Motor neuron (in vitro differentiated cells): Measurements from ENCODE around the gene OR51F2. TPM values are rescaled to one million over a fixed set of nuclear protein-coding genes. Genes with fewer than 3 reads are reported as not detected.
"Not testable (repeated sequence)": the region's sequence is repeated elsewhere in the genome, so short reads cannot be mapped to it uniquely, and the experiment has no call there.

Experiments used
- ATAC-seq, 8 experiments: fragments of 200-7000 bp; cut with Tn5 transposase; replicated peaks in 6 of 8; 2 replicates each; pipeline ENCODE4 v1.8.0; 2021; ENCODE audit warnings: mild to moderate bottlenecking in 8 of 8, moderate library complexity in 8 of 8
- H3K27ac ChIP-seq, 2 donors: fragments of 250-450 bp; sonication (Bioruptor Pico); 2 replicates each; pipeline ENCODE4 v1.9.0; 2021; ENCODE audit warnings: antibody characterized with exemption in 2 of 2, mild to moderate bottlenecking in 2 of 2, moderate library complexity in 1 of 2
- H3K4me1 ChIP-seq, 2 donors: fragments of 250-450 bp; sonication (Bioruptor Pico); replicated peaks in 1 of 2; 2 replicates each; pipeline ENCODE4 v1.6.1; 2021; ENCODE audit warnings: antibody characterized with exemption in 2 of 2, mild to moderate bottlenecking in 2 of 2, moderate library complexity in 1 of 2
- H3K4me3 ChIP-seq, 5 donors: fragments of 250-450 bp; sonication (Bioruptor Pico); 2 replicates each; pipeline ENCODE4 v1.9.0; 2021; ENCODE audit warnings: antibody characterized with exemption in 5 of 5, mild to moderate bottlenecking in 5 of 5, moderate library complexity in 4 of 5
- WGBS, 10 experiments: fragments of 450-650 bp; shearing (Covaris generic); methylation state at CpG; one replicate each; pipeline ENCODE4 v1.0.0; 2022; 5-methylcytosine and 5-hydroxymethylcytosine counted together
- in situ Hi-C, 9 experiments: fragments of 400-800 bp; cut with MboI; loops; one replicate each; pipeline ENCODE4 v1.15.0; 2021; ENCODE audit warnings: low sequenced_read_pairs in 9 of 9, low pct_unique_long_range_greater_than_20kb in 2 of 9; ENCODE audit not compliant: unreplicated experiment in 9 of 9
- total RNA-seq, 8 experiments: library from RNA; unstranded; fragments of 300-600 nt; gene quantifications; 2 replicates each; pipeline versions ENCODE4 v1.2.3 to v1.2.4, GENCODE V29; 2022

The OR51F2 gene, protein sequence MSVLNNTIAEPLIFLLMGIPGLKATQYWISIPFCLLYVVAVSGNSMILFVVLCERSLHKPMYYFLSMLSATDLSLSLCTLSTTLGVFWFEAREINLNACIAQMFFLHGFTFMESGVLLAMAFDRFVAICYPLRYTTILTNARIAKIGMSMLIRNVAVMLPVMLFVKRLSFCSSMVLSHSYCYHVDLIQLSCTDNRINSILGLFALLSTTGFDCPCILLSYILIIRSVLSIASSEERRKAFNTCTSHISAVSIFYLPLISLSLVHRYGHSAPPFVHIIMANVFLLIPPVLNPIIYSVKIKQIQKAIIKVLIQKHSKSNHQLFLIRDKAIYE
- total RNA-seq = 1 to 10 TPM in 3 of 8 experiments, under 1 TPM in 2, not detected in 3; 0.21 to 2.2 (median 1.2) TPM

DNA sequence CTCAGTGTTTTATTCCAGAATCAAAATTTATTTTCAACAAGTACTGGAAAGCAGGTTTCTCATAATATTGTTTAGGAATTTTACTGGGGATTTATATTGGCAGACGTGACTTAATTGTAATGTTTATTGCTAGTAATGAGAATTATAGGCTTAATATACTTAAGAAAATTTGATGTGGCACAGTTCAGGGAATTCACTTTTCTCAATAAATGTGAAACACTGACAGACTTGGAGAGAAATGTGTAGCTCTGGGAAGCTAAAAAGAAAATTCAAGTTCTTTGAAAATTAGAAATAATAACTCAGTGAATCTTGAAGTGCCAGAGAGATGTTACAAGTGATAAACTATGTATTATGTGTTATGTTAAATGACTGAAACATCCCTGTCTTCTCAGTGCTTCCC is at the start of gene OR51F2:
Gene OR51F2, plus strand, starts transcription at position 301 of the 400 bp plus-strand sequence. CDS start 101 bp downstream, outside the sequence.
- Histone ChIP-seq H3K27ac (no peak within 1 kb of the TSS), H3K4me1 (no peaks in the 10 kb centered on the region), H3K4me3 (no peak within 1 kb of the TSS)
- ATAC-seq = no peak
- in situ Hi-C loops = loop anchor here in 3 of 9 experiments (5.0 to 25.0 kb wide), 3 partner anchors 109 to 186 kb away; partner anchors contain the start of genes OR51D1 (in 3 of the 3) and MMP26 (in 1 of the 3)
- WGBS, 10 experiments = 33 to 100% (median 83%) methylated on average over 1 of the region's 1 CpG; no CpG with 5 or more reads in 3 of the 10 experiments

DNA sequence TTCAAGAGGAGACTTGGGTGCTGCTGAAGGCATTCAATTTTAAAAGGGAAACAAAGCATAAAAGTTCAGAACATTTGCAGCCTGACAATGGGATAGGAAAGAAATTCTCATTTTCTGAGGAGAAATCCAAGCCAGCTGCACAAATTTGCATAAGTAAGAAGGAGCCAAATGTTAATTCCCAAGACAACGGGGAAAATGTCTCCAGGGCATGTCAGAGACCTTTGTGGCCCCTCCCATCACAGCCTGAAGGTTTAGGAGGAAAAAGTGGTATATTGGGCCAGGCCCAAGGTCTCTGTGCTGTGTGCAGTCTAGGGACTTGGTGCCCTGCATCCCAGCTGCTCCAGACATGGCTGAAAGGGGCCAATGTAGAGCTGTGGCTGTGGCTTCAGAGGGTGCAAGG is 38.7 kb upstream of the OR51F2 start:
- Histone ChIP-seq H3K4me1 (no peaks in the 10 kb centered on the region), H3K4me3 (no peak overlapping the region), H3K27ac (no peak overlapping the region)
- peak in 3 of 8 experiments; percentile 66 to 93 (median 69) for ATAC-seq
- in situ Hi-C loops = no loop called here
- WGBS, 10 experiments = 0 to 33% (median 15%) methylated on average over 1 of the region's 1 CpG; no CpG with 5 or more reads in 4 of the 10 experiments

DNA sequence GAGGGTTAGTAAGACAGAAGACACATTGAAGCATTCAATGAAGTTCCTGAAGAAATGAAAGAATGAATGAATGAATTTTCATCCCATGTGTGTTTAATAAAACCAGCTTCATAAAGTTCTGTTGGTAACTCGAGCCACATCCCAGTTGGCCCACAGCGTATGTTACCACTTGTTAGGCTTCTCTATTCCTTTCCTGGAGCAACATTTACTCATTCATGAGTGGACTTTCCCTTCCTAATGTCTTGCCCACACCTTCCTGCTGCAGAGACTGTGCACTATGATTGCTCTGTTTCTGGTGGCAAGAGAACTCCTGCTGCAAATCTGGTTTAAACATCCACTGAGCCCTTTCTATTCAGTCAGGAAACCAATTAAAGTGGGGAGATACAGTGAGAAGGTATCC is 23.9 kb upstream of the OR51F2 start:
- 0 to 82% (median 40%) methylated on average over 1 to 2 of the region's 2 CpGs; no CpG with 5 or more reads in 2 of the 10 experiments for WGBS, 10 experiments
- peak in 2 of 8 experiments; percentile 80 to 89 for ATAC-seq
- H3K4me1 ChIP-seq = no peaks in the 10 kb centered on the region
- in situ Hi-C loops = no loop called here
- H3K4me3 ChIP-seq = no peak overlapping the region
- H3K27ac ChIP-seq = no peak overlapping the region

DNA sequence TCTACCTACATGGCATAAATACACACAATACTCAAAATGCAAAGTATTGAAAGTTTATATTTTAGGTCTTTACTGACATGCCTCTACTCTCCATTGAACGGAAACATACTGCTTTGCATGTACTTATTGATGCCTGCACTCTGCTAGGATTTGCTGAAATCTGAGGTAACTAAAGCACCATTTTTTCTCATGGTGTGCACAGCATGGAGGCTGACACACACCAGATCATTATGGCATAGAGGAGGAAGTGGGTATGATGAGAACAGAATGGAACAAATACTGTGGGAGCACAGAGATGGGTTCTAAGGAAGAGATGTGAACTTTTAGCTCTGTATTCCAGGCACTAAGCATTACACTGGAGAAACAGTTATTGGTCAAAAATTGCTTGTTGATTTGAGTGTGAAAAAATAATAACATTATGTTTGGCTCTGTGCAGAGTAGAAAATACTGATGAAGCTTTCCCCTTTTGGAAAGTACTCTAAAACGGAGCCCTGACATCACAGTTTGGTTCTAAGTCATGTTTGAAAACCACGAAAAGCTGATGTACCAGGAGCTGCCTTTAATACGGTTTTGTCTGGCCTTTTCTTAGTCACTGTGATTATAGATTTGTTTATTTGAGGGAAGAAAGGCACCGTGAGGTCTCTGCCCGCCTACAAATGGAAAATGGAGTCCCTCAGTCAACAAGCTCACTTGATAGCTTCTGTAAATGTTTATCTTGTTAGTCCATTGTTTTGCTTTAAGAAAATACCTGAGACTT is 22.5 kb upstream of the OR51F2 start:
- in situ Hi-C loops = no loop called here
- no peak for ATAC-seq
- H3K4me3 ChIP-seq = no peak overlapping the region
- no peak overlapping the region for H3K27ac ChIP-seq
- H3K4me1 ChIP-seq = no peaks in the 10 kb centered on the region
- 12 to 86% (median 61%) methylated on average over 1 to 6 of the region's 6 CpGs for WGBS, 10 experiments

DNA sequence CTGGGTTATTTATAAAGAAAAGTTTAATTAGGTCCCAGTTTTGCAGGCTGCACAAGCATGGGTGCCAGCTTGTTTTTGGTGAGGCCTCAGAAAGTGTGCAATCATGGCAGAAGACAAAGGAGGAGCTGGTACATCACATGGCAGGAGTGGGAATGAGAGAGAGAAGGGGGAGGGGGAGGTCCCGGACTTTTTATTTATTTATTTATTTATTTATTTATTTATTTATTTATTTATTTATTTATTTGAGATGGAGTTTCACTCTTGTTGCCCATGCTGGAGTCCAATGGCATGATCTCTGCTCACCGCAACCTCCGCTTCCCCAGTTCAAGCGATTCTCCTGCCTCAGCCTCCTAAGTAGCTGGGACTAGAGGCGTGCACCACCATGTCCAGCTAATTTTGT is 19.8 kb upstream of the OR51F2 start:
- 0 to 100% (median 75%) methylated on average over 1 to 4 of the region's 5 CpGs; no CpG with 5 or more reads in 3 of the 10 experiments for WGBS, 10 experiments
- not testable (repeated sequence) for ATAC-seq, H3K27ac ChIP-seq, H3K4me3 ChIP-seq, H3K4me1 ChIP-seq
- in situ Hi-C loops = loop anchor here in 1 of 9 experiments (25.0 kb wide), 1 partner anchor 89 kb away; the partner anchor contains the start of gene MMP26

DNA sequence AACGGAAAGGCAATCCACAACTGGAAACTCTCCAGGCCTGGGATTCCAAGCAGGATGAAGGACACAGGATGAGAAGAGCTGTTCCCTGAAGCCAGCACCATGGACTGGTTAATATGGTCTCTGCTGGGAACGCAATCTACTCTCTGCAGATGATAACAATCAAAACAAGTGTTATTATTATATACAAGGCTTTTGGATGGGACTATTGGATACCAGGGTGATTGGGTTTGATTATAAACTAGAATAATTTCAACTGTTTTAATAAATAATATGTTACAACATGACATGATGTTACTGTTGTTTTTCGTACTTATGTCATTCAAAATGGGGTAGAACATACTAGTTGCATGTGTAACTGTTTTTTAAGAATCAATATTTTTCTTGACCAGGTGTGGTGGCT is 16.8 kb upstream of the OR51F2 start, which contains the start of gene OR52R1:
Gene OR52R1, minus strand, starts transcription at position 101 of the 400 bp plus-strand sequence. Its CDS starts 0 bp downstream, at position 101.
- no peak within 1 kb of the TSS for H3K4me3 ChIP-seq
- no peak within 1 kb of the TSS for H3K27ac ChIP-seq
- WGBS, 10 experiments = 0 to 93% (median 76%) methylated on average over 1 to 3 of the region's 3 CpGs; no CpG with 5 or more reads in 2 of the 10 experiments
- no peak for ATAC-seq
- in situ Hi-C loops = loop anchor here in 1 of 9 experiments (25.0 kb wide), 1 partner anchor 92 kb away; the partner anchor contains the start of gene MMP26
- no peaks in the 10 kb centered on the region for H3K4me1 ChIP-seq

DNA sequence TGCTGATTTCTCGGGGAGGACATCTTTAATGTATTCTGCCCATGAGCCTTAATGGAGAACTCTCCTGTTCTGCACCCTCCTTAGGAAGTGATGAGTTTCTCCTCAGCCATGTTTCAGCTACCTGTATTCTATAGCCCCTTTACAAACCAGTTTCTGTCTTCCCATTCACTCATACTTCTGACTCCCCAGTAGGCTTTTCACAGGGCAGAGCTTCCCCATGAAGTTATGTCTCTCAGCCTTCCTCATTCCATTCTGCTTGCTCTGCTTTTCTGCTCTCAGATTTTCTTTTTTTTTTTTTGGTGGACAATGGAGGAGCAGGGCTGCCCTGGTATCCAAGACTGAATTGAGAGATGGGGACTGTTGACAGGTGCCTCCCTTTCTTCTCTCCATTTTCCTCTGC is 12.6 kb upstream of the OR51F2 start:
- in situ Hi-C loops = loop anchor here in 1 of 9 experiments (25.0 kb wide), 1 partner anchor 96 kb away; the partner anchor contains the start of gene MMP26
- ATAC-seq = no peak
- 0 to 80% (median 29%) methylated on average over 1 of the region's 1 CpG; no CpG with 5 or more reads in 5 of the 10 experiments for WGBS, 10 experiments
- Histone ChIP-seq H3K4me1 (no peaks in the 10 kb centered on the region), H3K4me3 (no peak overlapping the region), H3K27ac (no peak overlapping the region)

DNA sequence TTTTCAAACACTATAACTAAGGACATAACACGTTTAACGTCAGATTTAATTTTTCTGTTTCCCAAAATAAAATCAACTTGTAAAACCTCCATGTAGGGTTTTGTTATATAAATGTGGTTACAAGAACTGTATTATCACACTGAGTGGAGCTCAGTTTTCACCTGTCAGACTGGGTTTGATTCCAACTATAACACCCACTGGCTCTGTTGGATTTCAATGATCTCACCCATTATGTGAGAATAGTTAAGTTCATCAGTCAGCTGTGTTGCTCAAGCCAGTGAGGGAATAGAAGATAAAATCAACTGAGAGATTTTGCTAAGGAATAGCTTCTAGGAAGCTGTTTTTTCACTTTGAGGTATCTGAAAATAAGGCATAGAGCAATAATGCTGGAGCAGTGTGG is 11.9 kb upstream of the OR51F2 start:
- 20 to 100% (median 80%) methylated on average over 1 to 2 of the region's 2 CpGs; no CpG with 5 or more reads in 1 of the 10 experiments for WGBS, 10 experiments
- in situ Hi-C loops = loop anchor here in 1 of 9 experiments (25.0 kb wide), 1 partner anchor 97 kb away; the partner anchor contains the start of gene MMP26
- Histone ChIP-seq H3K27ac (no peak overlapping the region), H3K4me1 (no peaks in the 10 kb centered on the region), H3K4me3 (no peak overlapping the region)
- no peak for ATAC-seq

DNA sequence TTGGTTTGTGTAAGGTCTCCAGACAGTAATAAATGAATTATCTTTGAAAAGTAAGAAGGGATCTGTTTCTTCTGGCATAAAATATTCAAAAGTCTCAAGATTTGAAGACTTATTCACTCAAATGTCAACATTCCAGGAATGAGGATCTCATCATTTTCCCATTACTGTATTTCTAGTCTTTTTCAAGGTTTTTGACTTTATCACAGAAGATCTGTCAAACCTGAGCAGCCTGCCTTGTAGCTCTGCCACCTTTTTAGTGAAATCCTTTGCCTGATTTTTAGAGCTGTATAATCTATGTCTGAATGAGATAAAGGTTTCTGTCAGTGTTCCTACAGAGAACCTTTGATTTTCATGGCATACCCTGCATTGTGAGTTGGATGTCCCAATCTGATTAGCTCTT is 4.0 kb downstream of the OR51F2 start:
- ATAC-seq = no peak
- no peaks in the 10 kb centered on the region for H3K4me1 ChIP-seq
- in situ Hi-C loops = loop anchor here in 2 of 9 experiments (10.0 kb wide), 1 partner anchor 190 kb away; the partner anchor contains the start of gene OR51D1 (in 2 of the 2)
- H3K27ac ChIP-seq = no peak overlapping the region
- no peak overlapping the region for H3K4me3 ChIP-seq

DNA sequence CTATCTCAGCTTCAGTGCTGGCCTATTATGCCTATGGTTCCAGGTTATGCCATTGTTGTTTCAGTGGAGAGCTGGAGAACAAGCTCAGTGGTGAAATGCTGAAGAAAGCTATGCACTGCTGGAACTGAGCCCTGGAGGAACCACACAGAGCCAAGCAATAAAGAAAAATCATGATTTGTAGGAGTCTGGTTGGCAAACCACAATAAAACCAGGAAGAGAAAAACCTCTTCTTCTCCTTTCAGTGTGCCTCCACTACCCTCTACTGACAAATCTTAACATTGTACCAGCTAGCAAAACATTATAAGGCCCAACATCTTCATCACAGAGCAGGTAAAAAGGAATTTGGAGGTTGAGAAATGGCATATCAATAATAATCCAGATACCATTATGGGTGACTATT is 5.3 kb downstream of the OR51F2 start:
- H3K27ac ChIP-seq = no peak overlapping the region
- H3K4me1 ChIP-seq = no peaks in the 10 kb centered on the region
- no peak overlapping the region for H3K4me3 ChIP-seq
- peak in 3 of 8 experiments; percentile 64 to 81 (median 69) for ATAC-seq
- in situ Hi-C loops = loop anchor here in 2 of 9 experiments (10.0 kb wide), 1 partner anchor 192 kb away; the partner anchor contains the start of gene OR51D1 (in 2 of the 2)

DNA sequence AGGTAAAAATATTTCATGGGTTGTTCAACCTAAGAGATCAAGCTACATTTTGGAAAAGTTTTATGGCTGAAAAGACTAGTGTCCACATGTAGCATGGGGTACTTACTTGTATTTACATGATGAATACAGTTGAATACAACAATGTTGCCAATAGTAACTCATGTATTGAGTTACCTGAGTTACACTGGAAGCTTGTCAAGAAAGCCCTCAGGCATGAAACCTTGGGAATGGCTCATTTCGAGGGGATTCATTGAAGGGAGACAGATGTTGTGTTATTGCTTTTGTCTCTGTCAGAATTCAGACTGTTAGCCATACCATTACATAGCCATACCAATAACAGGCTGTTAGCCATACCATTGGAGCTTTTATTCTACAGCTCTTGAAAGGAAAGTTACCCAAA is 9.2 kb downstream of the OR51F2 start:
- H3K4me1 ChIP-seq = no peaks in the 10 kb centered on the region
- in situ Hi-C loops = no loop called here
- ATAC-seq = no peak

DNA sequence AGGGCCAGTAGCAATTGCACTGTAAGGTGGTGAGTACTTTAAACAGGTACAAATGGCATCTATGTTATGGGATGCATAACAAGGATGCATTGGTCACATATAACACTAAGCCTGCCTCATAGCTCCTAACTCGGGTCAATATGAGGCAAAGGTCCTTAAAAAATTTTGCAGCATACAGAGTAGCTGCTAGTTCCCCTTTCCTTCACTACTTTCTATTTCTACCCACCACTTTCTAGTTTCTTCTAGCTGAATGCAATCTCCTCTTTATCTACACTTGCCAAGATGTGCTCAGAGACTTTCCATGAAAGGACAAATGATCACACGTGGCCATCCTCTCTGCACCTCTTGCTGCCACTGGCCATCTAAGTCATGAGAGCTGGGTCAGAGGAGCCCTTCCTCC is 9.8 kb downstream of the OR51F2 start:
- ATAC-seq = no peak
- Histone ChIP-seq H3K27ac (no peak overlapping the region), H3K4me1 (no peaks in the 10 kb centered on the region), H3K4me3 (no peak overlapping the region)
- WGBS, 10 experiments = 7 to 100% (median 40%) methylated on average over 1 to 2 of the region's 2 CpGs; no CpG with 5 or more reads in 5 of the 10 experiments
- in situ Hi-C loops = no loop called here

More for the DNA sequence above, 9.2 kb downstream of the OR51F2 start:
- H3K4me3 ChIP-seq = no peak overlapping the region
- WGBS, 10 experiments = 0 to 60% (median 33%) methylated on average over 1 of the region's 1 CpG; no CpG with 5 or more reads in 5 of the 10 experiments
- H3K27ac ChIP-seq = no peak overlapping the region
